ENCODE results near the gene CDC42BPA.
"Not testable (repeated sequence)": the region's sequence is repeated elsewhere in the genome, so short reads cannot be mapped to it uniquely, and the experiment has no call there.

CDC42BPA gene

DNA sequence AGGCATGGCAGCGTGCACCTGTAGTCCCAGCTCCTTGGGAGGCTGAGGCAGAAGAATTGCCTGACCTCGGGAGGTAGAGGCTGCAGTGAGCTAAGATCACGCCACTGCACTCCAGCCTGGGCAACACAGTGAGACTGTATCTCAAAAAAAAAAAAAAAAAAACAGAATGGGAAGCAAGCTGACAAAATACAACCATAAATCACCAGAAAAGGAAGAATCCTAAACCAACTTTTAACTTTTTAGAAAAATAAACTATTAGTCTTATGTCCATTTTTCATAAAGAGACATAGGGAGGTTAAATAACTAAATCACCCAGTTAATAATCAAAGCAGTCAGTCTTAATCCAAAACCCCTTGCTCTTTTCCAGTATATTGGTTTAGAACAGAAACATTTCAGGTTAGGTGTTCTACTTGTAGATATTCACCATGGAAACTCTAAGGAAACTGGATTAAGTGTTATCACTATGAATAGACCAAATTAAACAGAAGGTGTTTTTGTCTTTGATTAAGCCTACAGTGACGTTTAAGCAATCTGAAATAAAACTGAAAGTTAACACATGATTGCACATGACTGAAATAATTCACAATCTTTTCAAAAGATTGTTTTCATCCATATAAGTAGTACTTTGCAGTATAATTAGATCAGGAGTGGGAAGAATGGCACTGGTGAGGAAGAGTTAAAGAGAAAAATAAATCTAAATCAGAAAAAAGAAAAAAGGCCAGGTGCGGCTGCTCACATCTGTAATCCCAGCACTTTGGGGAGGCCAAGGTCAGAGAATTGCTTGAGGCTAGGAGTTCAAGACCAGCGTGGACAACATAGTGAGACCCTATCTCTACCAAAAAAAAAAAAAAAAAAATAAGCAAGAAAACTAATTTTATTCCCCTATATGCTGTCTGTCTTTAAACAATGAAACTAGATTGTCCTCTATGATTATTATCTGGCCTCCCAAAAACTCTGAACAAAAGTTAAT lies 9.6 kb downstream of the CDC42BPA start:
- no peak for DNase-seq (ENCODE audit: low spot score)

DNA sequence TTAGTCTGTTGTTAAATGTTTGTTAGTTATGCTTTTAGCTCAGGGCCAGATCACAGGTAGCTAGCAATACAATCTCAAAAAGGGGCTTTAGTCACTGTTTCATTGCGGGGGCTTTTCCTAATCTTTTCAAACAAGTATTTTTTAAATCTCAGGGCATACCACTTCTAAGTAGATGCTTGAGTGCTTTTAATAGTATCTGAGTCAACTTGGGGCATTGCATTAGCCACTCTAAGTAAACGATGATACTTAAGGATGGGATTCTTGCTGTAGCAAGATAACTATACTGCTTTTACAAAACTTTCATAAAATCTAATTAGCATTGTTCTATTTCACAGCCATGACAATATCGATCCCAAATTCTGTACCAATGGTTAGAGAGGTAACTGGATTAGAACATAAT lies 11.6 kb downstream of the CDC42BPA start:
- DNase-seq (ENCODE audit: low spot score), result no peak

DNA sequence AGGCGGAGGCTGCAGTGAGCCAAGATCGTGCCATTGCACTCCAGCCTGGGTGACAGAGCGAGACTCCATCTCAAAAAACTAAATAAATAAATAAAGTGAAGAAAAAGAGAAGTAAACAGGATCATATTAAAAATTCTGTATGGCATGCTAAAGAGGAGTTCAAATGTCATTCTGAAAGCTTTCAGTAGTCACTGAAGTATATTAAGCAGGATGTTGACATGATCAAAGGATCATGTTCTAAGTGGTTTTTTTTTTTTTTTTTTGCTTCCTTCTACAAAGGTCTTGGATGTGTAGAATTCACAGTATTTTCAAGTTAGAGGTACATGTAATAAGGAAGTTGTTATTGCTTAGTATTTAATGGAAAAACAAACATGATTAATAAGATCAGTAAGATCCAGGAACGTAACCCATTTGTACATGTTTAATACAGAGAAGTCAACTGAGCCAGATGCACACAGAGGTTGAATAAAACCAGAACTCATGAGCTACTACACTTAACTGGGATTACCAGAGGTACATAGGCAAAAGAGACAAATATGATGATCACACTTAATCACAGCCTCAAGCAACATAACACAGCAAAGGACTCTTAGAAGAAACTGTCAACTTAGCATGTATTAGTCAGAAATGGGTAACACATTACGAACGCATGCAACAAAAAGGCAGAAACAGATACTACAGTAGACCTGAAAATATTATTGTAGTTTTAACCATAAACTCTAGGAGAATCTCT lies 12.2 kb downstream of the CDC42BPA start:
- DNase-seq (ENCODE audit: low spot score), result no peak

DNA sequence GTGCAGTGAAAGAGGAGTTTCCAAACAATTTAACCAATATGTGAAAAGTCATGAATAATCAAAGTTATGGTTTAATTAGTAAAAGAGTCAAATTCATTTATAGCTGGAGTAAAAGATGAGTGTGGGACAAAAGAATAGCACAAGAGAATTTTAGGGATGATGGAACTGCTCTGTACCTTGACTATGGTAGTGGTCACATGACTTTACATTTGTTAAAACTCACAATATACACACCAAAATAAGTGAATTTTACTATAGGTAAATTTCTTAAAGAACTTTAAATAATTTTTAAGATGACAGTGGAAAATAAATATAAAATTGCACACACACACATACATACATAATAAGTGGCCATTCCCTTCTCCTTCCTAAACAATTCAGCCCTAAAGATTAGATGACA lies 13.6 kb downstream of the CDC42BPA start:
- no peak for DNase-seq (ENCODE audit: low spot score)

DNA sequence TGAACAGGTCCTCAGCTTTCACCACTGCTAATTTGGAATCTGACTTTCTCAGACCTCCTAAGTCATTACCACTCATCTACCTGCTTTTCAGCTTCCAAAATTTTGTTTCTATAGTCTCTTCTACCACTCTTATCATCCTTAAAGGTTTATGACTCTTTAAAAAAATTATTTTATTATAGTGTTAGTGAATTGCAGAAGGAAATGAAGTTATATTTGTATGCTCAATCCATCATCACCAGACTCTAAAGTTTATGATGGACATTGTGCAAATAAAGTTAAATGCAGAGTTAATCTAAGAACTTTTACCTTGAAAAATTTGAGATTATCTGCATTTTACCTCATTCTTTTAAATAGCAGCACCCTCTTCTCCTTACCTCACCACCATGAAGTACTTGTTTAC lies 14.6 kb downstream of the CDC42BPA start:
- no peak for DNase-seq (ENCODE audit: low spot score)

DNA sequence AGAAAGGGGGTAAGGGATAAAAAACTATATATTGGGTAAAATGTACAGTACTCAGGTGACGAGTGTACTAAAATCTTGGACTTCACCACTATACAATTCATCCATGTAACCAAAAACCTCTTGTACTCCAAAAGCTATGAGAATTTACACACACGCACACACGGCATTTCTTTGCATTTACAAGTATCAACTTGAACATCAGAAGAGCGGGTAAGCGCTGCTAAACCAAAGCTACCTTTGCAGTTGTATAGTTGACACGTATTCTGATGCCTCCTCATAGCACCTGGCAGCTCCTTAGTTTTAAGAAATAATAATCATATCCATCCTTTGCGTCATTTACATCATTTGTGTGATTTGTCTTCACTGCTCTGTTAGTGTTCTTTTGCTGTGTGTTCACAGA lies 17.6 kb downstream of the CDC42BPA start:
- no peak for DNase-seq (ENCODE audit: low spot score)

DNA sequence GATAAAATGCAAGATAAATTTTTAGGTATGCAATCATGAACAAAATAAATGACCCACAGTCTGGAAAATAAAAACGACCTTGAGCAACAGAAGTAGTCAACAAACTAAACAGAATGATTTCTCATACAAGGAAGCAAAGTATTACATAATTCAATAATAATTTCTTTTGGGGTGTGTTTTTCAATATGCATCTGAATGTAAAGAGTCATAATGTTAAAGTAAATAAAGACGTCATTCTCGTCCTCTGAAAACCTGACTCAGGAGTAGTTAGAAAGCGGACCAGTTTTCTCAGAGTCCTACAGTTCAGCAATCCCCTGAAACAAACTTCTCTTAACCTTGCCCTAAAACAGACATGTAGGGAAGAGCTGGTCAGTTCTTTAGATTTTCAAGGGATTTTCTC lies 18.6 kb downstream of the CDC42BPA start:
- DNase-seq (ENCODE audit: low spot score), result no peak

DNA sequence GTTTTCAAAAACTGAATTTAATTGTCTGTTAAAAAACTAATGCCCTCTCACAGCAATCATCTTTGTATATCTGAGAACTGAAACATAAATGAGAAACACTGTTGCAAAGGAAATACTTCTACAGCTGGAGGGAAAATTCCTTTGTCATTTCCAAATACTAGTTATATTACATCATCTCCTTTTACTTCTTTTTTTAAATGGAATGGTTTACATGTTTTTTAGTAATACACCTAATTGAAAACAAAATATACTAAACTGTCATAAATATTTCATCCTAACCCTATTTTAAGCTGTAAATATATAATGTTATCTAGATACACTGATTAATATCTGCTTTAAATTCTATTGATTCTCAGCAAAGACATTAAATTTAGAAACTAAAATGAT lies 19.1 kb downstream of the CDC42BPA start:
- no peak for DNase-seq (ENCODE audit: low spot score)

DNA sequence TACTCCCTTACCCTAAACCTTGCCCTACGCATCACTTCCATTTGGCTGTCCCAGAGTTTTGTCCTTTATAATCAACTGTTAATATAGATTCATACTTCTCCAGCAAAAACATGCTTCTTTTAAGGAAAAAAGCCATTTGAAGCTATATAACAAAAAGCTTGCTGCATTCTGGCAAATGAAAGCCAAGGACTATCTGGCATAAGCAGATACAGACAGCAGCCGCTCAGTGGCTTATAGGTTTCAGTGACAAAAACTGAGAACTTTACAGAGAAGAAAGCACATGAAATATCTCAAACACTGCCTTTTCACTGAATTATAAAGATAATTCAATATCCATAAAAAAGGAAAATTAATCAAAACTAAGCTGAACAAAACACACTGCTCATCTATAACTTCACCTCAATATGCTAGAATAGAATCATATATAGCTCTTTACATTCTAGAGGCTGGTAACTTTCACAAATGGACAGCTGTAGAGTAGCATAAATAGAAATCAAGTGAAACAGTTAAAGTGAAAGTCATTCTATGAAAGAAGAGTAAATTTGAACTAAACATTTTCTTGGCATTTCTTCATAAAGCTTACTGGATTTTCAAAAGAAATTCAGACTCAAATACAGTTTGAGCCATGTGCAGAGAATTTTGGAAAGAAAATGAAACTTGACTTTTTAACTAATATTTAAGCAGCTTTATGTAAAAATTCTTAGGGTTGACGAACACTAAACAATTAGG lies 19.6 kb downstream of the CDC42BPA start:
- no peak for DNase-seq (ENCODE audit: low spot score)

DNA sequence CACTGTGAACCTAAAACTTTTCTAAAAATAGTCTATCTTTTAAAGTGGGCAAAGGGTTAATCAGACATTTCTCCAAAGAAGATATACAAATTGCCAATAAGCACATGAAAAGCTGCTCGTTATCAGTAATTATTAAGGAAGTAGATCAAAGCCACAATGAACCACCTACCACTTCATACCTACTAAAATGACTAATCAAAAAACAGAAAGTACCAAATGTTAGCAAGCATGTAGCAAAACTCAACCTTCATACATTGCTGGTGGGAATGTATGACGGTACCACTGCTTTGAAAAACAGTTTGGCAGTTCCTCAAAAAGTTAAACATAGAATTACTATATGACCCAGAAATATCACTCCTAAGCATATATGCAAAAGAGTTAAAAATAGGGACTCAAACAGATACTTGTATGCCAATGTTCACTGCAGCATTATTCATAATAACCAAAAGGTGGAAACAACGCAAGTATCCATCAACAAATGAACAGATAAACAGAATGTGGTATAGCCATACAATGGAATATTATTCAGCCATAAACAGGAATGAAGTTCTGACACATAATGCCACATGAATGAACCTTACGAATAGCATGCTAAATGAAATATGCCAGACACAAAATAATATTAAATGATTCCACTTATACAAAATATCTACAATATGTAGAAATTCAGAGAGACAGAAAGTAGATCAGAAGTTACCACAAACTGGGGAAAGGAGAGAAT lies 21.1 kb downstream of the CDC42BPA start:
- DNase-seq (ENCODE audit: low spot score), result no peak

DNA sequence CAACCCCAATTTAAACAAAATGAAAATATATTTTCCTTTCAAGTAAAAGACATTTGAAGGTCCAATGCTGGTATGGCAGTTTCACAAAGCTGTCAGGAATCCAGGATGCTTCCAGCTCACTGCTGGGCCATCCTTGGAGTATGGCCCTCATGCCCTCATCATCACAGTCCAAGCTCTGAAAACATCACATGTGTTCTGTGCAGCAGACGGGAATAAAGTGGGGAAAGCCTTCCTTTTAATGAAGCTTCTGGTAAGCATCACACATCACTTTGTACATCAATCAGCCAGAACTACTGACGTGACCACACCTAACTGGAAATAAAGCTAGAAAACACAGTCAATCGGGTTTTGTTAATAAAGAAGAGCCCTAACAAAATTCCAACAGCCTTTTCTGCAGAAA lies 22.7 kb downstream of the CDC42BPA start:
- no peak for DNase-seq (ENCODE audit: low spot score)

DNA sequence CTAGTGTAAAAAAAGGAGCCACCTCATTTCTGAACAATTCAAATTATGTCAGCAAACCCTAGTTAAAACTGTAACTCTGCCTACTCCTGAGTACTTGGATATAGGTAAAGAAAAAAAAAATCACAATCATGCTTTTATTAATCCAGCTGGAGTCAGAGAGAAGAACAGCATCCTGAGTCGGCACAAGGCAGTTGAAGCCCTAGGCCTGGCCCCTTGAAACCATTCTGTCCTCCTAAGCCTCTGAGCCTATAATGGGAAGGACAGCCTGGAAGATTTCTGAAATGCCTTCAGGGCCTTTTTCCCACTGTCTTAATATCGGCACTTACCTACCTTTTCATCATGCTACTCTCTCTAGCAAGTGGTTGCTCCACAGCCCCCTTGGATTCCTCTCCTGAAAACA lies 32.5 kb downstream of the CDC42BPA start:
- DNase-seq (ENCODE audit: low spot score), result no peak

DNA sequence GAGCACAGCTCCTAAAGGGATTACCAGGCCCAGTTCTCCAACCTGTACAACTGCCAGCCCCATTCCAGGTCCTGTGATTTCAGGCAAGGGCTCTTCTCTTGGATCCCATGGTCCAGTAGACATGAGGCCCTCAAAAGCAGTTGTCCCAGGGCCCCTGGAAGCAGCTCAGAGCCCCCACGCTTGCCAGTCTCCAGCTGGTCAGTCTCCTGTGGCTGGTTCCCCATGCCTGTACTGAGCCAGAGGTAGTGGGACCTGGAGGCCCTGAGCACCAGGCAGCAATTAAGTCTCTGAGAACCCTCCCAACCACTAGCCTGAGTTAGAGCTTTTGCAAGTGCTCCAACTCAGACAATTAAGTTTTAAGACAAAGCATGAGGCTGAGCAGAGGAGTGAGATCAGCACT lies 36.9 kb downstream of the CDC42BPA start:
- DNase-seq (ENCODE audit: low spot score), result no peak

DNA sequence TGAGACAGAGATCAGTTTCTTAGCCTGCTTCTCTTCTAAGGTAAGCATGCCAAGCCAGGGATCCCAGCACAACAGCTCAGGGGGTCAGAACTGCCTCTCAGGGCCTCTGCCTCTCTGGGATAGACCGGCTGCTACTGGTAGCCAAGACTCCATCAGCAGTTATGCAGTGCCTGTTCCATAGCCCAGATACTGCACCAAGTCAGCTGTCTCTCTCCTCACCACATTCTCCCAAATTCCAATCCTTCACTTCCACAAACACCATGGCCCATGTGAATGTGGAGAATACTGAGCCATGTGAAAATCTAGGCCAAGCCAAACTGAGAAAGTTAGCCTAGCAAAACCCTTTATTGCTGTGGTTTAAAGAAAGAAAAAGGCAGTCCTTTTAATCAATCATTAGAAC lies 37.5 kb downstream of the CDC42BPA start:
- no peak for DNase-seq (ENCODE audit: low spot score)

DNA sequence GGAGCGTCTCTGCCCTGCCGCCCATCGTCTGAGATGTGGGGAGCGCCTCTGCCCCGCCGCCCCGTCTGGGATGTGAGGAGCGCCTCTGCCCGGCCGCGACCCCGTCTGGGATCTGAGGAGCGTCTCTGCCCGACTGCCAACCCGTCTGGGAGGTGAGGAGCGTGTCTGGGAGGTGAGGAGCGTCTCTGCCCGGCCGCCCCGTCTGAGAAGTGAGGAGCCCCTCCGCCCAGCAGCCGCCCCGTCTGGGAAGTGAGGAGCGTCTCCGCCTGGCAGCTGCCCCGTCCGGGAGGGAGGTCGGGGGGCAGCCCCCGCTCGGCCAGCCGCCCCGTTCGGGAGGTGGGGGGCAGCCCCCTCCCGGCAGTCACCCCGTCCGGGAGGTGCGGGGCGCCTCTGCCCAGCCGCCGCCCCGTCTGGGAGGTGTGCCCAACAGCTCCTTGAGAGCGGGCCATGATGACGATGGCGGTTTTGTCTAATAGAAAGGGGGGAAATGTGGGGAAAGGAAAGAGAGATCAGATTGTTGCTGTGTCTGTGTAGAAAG lies 42.1 kb downstream of the CDC42BPA start:
- not testable (repeated sequence) for DNase-seq (ENCODE audit: low spot score)

DNA sequence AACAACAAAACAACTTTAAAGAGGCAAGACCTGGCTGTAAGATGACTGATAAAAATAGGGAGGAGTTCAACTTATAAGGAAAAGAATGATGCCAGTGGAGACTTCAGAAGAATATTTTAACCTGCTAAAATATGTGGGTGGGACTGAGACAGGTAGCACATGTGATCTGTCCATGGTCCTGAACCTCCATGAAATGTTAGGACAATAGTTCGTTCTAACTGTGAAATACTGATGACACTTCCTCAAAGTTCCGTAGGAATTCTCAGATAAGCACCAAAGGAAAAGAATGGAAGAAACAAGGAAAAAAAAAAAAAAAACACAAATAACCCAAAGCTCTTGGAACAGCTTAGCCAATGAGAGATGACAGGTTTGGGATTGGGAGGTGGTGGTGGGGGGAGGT lies 44.7 kb downstream of the CDC42BPA start:
- DNase-seq (ENCODE audit: low spot score), result no peak

DNA sequence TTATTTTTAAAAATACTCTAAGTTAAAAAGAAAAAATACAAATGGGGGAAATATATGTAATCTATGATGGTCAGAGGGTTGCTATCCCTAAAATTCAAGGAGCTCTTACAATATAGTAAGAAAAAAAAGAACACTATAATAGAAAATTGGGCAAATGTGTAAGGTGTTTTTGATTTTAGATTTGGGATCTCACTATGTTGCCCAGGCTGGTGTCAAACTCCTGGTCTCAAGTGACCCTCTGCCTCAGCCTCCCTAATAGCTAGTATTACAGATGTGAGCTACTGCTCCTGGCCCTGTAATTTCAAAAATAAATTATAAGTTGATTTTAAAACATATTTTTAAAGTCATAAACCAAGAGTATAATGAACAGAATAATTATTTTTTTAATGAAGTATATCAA lies 45.9 kb downstream of the CDC42BPA start:
- no peak for DNase-seq (ENCODE audit: low spot score)

DNA sequence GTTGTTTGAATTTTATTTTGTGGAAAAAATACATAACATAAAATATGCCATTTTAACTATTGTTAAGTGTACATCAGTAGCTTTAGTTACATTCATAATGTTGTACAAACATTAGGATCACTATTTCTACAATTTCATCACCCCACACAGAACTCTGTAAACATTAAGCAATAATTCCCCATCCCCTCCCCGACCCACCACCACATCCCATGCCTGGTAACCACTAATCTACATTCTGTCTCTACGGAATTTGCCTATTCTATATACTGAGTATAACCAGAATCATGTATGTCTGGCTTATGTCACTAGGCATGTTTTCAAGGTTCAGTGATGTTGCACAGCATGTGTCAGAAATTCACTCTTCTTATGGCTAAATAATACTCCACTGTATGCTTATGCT lies 47.7 kb downstream of the CDC42BPA start:
- DNase-seq (ENCODE audit: low spot score), result no peak

DNA sequence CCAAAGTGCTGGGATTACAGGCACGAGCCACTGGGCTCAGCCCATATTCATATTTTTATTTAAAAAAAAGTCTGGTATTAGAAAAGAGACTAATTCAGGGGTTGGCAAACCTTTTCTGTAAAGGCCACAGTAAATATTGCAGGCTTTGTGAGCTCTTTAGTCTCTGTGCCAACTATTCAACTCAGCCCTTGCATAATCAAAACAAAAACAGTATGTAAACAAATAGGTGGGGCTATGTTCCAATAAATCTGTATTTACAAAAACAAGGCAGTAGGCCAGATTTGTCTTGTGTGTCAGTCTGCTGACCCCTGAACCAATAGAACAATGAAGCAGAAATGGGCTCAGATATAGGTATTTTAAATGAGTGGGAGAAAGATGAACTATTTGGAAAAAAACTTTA lies 49.3 kb downstream of the CDC42BPA start:
- no peak for DNase-seq (ENCODE audit: low spot score)

DNA sequence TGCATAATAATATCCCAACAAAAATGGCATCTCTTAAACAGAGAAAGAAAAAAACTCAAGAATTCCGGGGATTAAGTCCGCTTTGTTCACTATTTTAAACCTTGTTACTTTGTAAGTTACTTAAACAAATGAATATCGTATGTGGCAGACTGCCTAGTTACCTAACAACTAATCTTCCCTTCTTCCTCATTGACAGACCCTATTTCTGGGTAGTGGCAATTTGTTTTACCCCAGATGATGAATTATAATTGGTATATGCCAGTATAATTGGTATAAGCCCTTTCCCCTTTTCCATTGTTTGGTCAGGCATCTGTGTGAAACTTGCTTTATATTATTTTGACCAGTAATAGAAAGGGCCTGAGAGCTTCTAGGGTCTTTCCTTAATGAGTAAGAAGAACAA lies 52.4 kb downstream of the CDC42BPA start:
- DNase-seq (ENCODE audit: low spot score), result no peak

DNA sequence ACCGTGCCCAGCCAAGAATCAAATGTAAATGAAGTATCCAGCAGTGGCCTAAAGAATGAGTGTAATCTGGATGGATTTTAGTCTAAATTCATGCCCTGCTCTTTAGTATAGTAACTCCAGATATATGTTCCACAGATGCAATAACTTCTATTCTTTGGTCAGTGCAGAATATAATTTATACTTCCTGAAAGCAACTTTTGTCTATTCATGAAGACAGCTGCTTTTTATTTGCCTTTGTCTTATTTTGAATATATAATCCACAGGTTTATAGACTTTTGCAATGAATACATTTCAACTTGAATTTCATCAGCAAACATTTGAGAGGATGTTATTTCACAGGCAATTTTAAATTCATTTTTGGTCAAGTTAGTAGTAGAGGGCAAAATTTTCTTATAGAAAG lies 54.4 kb downstream of the CDC42BPA start:
- no peak for DNase-seq (ENCODE audit: low spot score)

DNA sequence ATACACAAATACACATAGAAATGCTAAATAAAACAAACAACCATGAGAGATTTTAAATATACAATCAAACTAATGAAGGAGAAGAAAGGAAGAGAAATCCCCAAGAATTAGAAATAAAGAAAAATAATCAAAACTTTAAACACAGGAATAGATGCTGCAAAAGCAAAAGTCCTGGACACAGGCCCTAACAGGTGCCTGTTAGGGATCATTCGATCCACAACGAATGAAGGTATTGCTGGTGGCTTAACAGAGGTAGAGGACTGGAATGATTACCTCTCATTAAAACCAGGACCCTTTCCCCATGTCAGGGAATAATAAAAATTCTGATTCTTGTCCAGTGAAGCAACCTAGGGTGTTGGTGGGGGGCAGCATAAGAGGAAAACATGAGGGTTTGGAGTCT lies 56.8 kb downstream of the CDC42BPA start:
- no peak for DNase-seq (ENCODE audit: low spot score)
